Smooth muscle cell (in vitro differentiated cells): ENCODE measurements around the gene MTX1. TPM values are rescaled to one million over a fixed set of nuclear protein-coding genes. Genes with fewer than 3 reads are reported as not detected.

Experiments used
- DNase-seq: peaks from one replicate; lab custom pipeline; 2025; ENCODE audit not compliant: unreplicated experiment; lab: John Stamatoyannopoulos, UW
- H2AFZ ChIP-seq: fragments of 200-600 bp; sonication (generic); 2 replicates; pipeline ENCODE4 v1.6.0; 2016; ENCODE audit warnings: antibody characterized with exemption, low read depth, mild to moderate bottlenecking
- H3F3A ChIP-seq: fragments of 200-600 bp; sonication (generic); 2 replicates; pipeline ENCODE4 v1.6.0; 2017; ENCODE audit warnings: antibody characterized with exemption, low read depth
- H3K27ac ChIP-seq: fragments of 200-600 bp; sonication (generic); 2 replicates; pipeline ENCODE4 v1.5.1; 2016; ENCODE audit warnings: low read depth, mild to moderate bottlenecking
- H3K27me3 ChIP-seq: fragments of 200-600 bp; sonication (generic); 2 replicates; pipeline ENCODE4 v1.6.1; 2016; ENCODE audit warnings: low read depth, mild to moderate bottlenecking
- H3K36me3 ChIP-seq: fragments of 200-600 bp; sonication (generic); 2 replicates; pipeline ENCODE4 v1.5.1; 2016; ENCODE audit warnings: low read depth
- H3K4me1 ChIP-seq: fragments of 200-600 bp; sonication (generic); 2 replicates; pipeline ENCODE4 v1.5.1; 2016; ENCODE audit warnings: low read depth
- H3K4me2 ChIP-seq: fragments of 200-600 bp; sonication (generic); 2 replicates; pipeline ENCODE4 v1.6.0; 2016; ENCODE audit warnings: mild to moderate bottlenecking
- H3K4me3 ChIP-seq: fragments of 200-600 bp; sonication (generic); 2 replicates; pipeline ENCODE4 v1.5.1; 2016; ENCODE audit warnings: mild to moderate bottlenecking
- H3K79me2 ChIP-seq: fragments of 200-600 bp; sonication (generic); 2 replicates; pipeline ENCODE4 v1.6.0; 2016; ENCODE audit warnings: low read depth, mild to moderate bottlenecking
- H3K9ac ChIP-seq: fragments of 200-600 bp; sonication (generic); 2 replicates; pipeline ENCODE4 v1.6.0; 2016; ENCODE audit warnings: low read depth
- H3K9me3 ChIP-seq: fragments of 200-600 bp; sonication (generic); replicated peaks from 2 replicates; pipeline ENCODE4 v1.5.1; 2016; ENCODE audit warnings: low read depth
- H4K20me1 ChIP-seq: fragments of 200-600 bp; sonication (generic); 2 replicates; pipeline ENCODE4 v1.6.0; 2016; ENCODE audit warnings: low read depth
- CTCF ChIP-seq: fragments of 200-600 bp; sonication (generic); IDR thresholded peaks from 2 replicates; pipeline ENCODE4 v1.5.1; 2017; ENCODE audit warnings: borderline replicate concordance, mild to moderate bottlenecking, antibody characterized with exemption; ENCODE audit not compliant: insufficient read depth, poor library complexity, severe bottlenecking
- WGBS: methylation state at CpG from one replicate; pipeline ENCODE4 v1.1.7; 2016; ENCODE audit warnings: low lambda C conversion rate; 5-methylcytosine and 5-hydroxymethylcytosine counted together
- polyA plus RNA-seq: library from polyadenylated mRNA; unstranded; fragments of >200 nt; fragmentation: Nextera tagmentation; extraction: Ambion mirVana; gene quantifications from 2 replicates; pipeline ENCODE4 v1.2.1, GENCODE V29; 2016
- total RNA-seq: library from RNA; depleted of rRNA; stranded (reverse); fragments of >200 nt; gene quantifications from 2 replicates; pipeline ENCODE4 v1.2.3, GENCODE V29; 2014

The MTX1 gene
- total and polyA plus RNA-seq, 2 experiments from 2014 or later, result 45.2 to 109 TPM

DNA sequence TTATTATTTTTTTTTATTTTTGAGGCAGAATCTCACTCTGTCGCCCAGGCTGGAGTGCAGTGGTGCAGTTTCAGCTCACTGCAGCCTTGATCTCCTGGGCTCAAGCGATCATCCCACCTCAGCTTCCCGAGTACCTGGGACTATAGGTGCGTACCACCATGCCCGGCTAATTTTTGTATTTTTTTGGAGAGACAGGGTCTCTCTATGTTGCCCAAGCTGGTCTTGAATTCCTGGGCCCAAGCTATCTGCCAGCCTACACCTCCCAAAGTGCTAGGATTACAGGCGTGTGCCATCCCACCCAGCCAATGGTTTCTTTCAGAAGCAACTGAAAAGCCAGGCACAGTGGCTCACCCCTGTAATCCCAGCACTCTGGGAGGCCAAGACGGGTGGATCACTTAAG lies 37.7 kb upstream of the MTX1 start:
- H3K4me1 ChIP-seq, result peaks cover 11% of the 10 kb centered on the region
- H3K36me3 ChIP-seq, result no peaks in the 10 kb centered on the region
- H3K27me3 ChIP-seq, result no peaks in the 10 kb centered on the region
- no peak overlapping the region for H3K9ac ChIP-seq
- no peak for DNase-seq
- H3F3A ChIP-seq, result no peaks in the 10 kb centered on the region
- H2AFZ ChIP-seq, result no peak overlapping the region
- 95% methylated on average over 7 of the region's 7 CpGs for WGBS
- no peaks in the 10 kb centered on the region for H4K20me1 ChIP-seq
- peaks cover 16% of the 10 kb centered on the region for H3K79me2 ChIP-seq
- H3K4me2 ChIP-seq, result no peak overlapping the region
- H3K4me3 ChIP-seq, result no peak overlapping the region
- H3K9me3 ChIP-seq, result no peaks in the 10 kb centered on the region
- no peak overlapping the region for H3K27ac ChIP-seq
- TF ChIP-seq CTCF, result no peak

- TF ChIP-seq CTCF, result no peak
- H3K9me3 ChIP-seq, result no peaks in the 10 kb centered on the region
- 57% methylated on average over 8 of the region's 8 CpGs for WGBS
- no peaks in the 10 kb centered on the region for H3F3A ChIP-seq
- H3K36me3 ChIP-seq, result no peaks in the 10 kb centered on the region
- H3K27me3 ChIP-seq, result no peaks in the 10 kb centered on the region
- H3K4me1 ChIP-seq, result peaks cover 5% of the 10 kb centered on the region
- no peak overlapping the region for H2AFZ ChIP-seq
- peak overlapping the region; percentile 91 for H3K9ac ChIP-seq
- H3K4me2 ChIP-seq, result peak overlapping the region; percentile 87
- peaks cover 16% of the 10 kb centered on the region for H3K79me2 ChIP-seq
- no peak for DNase-seq
- no peaks in the 10 kb centered on the region for H4K20me1 ChIP-seq
- H3K27ac ChIP-seq, result peak overlapping the region; percentile 82
- peak overlapping the region; percentile 74 for H3K4me3 ChIP-seq
Measured at GRCh38 chr1:155171836-155172731, 36.4 kb upstream of the MTX1 start.

- TF ChIP-seq CTCF, result peak; percentile 79
- Histone ChIP-seq H3F3A (no peaks in the 10 kb centered on the region), H3K4me3 (peak within 1 kb of the TSS; percentile 74), H3K9ac (peak within 1 kb of the TSS; percentile 91), H3K4me1 (peaks cover 5% of the 10 kb centered on the region), H3K36me3 (no peaks in the 10 kb centered on the region), H3K4me2 (peak within 1 kb of the TSS; percentile 87), H4K20me1 (no peaks in the 10 kb centered on the region), H3K9me3 (no peaks in the 10 kb centered on the region), H3K27me3 (no peaks in the 10 kb centered on the region), H3K79me2 (peaks cover 16% of the 10 kb centered on the region), H3K27ac (peak within 1 kb of the TSS; percentile 82), H2AFZ (peak within 1 kb of the TSS; percentile 79)
- DNase-seq, result peak; percentile 82
- 2% methylated on average over 40 of the region's 57 CpGs for WGBS
Measured at GRCh38 chr1:155172732-155173477, 35.6 kb upstream of the MTX1 start, which contains the start of gene KRTCAP2. Gene KRTCAP2 (minus strand): TSS chr1:155173304. CDS start chr1:155173224, 80 bp downstream.
